H4 (cell line): ENCODE results near the gene GALT. TPM values are rescaled to one million over a fixed set of nuclear protein-coding genes. Genes with fewer than 3 reads are reported as not detected.
"Not testable (repeated sequence)": the region's sequence is repeated elsewhere in the genome, so short reads cannot be mapped to it uniquely, and the experiment has no call there.

Experiments
- DNase-seq: peaks from one replicate; pipeline ENCODE4 v3.0.0-alpha.2; 2015; ENCODE audit warnings: low spot score
- total RNA-seq: library from RNA; depleted of rRNA; stranded (reverse); fragments of >200 nt; shearing (Covaris generic); gene quantifications from 2 replicates; pipeline ENCODE4 v1.2.3, GENCODE V29; 2014

Gene GALT
- total RNA-seq, 1 experiment from 2014 or later, result 25.8 TPM

DNA sequence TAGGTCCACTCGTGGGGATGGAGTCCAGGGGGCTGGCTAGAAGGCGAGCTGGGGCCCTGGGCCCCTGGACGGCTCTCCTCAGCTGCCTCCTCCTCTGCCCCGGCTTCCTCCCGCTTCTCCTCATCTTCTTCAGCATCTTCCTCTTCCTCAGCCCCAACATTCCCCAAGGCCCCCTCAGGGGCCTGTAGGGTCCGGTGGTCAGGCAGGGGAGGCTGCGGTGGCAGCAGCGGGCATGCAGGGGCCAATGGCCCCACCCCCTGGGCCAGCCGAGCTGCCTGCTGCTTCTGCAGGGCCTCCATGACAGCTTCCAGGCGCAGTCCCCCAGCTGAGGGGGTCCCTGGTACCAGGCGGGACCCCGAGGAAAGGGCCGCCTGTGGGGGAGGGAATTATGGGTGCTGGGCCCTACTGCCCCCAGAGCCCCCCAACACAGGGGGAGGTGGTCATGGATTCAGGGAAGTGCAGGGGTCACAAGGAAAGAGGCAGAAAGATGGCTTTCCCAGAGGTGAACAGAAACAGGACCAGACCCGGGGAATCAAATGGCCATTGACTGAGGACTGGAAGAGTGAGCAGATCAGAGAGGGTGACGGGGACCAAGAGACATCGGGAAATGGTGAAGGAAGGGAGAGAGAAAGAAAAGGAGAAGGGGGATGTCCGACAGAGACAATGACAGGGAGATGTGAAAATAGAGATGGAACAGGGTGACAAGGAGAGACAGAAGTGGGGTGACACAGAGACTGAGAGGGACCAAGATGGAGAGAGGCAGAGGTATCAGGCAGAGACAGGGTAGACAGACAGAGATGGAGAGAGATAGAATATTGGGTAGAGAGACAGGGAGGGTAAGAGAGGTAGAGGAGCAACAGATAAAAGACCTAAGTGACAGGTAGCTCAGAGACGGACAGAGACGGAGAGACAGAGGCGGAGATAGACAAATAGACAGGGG, 18.5 kb upstream of the GALT start:
- DNase-seq, result no peak

DNA sequence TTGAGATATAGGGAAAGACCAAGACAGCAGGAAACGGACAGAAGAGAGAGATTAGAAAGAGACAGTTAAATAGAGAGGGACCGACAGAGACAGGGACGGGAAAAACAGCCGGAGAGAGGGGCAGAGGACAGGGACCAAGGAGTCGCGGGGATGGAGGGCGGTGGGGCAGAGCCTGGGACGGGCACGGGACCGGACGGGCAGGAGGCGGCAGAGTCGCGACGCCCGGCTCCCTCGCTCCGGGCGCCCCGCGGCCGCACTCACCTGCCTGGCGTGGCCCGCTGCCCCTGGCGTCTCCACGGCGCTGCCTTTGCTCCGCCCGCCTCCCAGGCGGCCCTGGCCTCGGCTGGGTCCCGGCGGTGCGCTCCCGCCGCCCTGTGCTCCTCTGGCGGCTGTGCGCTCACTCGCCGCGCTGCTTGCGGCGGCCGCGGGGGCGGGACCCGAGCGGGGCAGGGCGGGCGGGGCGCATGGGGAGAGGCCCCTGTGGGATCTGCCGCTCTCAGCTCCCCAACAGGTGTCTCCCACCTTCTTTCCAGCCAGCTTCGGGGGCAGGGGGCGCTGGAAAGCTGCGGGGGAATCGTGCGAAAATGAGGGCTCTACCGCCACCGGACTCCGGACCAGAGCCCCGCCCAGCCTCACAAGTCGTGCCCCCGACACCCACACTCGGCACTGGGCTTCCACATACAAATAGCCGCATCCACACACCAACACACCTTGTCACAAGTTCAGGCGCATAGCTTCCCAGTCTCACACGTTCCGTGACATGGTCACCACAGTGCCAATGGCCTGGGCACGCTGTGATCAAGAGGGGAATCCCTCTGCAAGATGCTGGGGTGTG, 17.6 kb upstream of the GALT start, which contains the start of gene ARID3C:
Gene ARID3C (minus strand): TSS at position 411 of the 835 bp plus-strand sequence. CDS start 1,052 bp downstream, outside the sequence.
- no peak for DNase-seq

DNA sequence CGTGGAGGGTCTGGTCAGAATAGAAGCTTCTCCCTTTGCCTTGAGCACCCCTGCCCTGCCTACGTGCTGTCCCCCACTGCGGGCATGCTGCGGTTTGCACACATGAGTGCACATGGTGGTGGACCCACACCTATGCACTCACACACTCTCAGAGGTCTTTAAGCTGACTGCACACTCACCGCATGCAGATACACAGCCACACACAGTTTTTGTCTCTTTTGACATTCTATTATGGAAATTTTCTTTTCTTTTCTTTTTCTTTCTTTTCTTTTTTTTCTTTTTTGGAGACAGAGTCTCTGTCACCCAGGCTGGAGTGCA, 17.0 kb upstream of the GALT start:
- no peak for DNase-seq

DNA sequence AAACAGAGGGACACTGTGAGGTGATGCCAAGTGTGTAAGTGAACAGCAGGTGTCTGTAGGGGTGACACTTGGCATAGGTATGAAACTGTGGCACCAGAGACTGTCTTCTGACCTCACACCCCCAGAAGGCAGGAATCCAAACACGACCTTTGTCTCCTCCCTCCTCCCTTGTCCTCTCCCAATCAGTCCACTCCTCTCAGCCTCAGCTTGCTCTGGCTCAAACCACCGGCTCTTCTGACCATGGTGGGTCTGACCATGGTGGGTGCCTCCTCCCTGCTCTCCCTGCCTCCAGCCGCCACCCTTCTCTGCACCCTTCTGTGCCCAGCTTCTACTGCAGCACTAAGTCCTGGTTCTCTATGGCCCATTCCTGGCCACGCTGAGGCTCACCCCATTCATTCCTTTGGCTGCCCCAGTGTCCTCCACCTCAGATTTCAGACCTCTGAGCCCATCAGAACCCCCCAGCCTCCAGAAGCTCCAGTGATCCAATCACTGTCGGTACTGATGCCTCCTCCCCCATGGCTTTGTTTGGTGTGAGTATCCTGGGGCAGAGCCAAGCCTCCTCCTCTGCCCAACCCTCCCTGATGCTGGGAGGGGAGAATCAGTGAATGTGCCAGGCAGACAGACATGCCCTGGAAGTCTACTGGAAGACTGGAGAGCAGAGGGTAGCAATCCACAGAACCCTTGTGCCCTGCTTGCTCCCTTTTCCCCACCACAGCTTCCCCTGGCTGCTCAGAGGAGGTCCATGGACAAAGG, 15.9 kb upstream of the GALT start:
- DNase-seq, result no peak

DNA sequence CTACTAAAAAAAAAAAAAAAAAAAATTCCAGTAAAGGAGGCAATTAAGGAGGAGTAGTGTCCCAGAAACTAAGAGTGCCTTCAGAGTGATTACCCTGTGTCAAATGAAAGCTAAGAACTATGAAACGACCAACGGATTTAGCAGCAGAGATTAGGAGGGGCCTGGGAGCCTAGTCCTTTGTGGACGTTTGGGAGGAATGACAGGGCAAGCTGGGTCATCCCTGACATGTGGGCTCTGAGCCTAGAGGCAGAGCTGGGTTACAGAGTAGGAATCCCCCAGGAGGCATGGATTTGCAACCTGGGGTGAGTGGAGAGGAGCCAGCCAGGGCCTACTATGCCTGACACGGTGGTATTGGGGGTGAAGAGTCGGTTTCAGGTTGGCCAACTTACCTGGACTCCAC, 13.3 kb upstream of the GALT start:
- no peak for DNase-seq

DNA sequence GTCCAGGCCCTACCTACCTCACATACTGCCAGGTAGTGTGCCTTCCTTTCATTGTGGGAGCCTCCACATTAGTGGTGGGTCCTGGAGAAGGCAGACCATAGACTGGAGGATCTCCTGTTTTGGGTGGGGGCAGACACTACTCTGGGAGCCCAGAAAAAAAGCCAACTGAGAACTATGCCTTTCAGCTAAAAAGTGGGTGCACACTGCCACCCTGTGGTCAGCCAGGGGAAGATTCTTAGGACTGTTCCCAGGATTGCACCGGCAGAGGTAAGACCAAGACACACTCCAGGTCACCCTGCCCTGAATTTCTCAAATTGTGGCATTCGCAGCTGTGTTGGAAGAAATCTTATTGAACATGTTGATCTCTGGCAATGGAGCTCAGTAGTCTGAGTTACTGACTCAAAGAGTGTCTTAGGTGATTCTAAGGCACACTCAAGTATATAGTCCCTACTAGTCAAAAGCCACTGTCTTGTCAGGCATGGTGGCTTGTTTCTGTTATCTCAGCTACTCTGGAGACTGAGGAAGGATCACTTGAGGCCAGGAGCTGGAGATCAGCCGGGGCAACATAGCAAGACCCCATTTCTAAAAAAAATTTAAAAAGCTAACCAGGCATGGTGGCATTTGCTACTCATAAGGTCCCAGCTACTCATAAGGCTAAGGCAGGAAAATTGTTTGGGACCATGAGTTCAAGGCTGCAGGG, 12.5 kb upstream of the GALT start:
- peak; percentile 66 for DNase-seq

DNA sequence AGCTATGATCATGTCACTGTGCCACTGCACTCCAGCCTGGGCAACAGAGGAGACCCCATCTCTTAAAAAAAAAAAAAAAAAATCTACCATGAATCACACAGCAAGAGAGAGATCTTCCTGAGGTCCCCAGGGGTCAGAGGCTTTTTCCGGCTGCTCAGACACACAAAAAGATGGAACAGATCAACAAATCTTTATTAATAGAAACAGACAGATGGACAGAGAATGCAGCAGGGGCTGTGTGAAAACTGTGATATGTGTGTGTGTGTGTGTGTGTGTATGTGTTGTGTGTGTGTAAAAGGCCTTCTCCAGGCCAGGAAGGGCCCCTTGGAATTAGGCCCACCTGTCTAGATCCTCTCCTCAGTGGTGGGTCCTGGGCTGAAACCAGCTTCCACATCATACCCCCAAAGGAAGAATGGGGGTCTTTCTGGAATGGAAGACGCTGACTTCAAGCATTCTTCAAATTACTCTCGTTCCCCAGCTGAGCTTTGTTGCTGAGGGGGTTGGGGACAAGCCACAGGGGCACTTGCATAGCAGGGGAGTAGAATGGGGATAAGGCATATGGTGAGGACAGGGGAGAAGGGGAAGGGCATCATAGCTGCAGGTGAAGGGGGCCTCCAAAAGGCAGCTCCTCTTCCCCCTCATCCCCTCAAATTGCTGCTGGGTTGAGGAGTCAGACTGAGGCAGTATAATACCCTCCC, 11.8 kb upstream of the GALT start:
- DNase-seq, result no peak

DNA sequence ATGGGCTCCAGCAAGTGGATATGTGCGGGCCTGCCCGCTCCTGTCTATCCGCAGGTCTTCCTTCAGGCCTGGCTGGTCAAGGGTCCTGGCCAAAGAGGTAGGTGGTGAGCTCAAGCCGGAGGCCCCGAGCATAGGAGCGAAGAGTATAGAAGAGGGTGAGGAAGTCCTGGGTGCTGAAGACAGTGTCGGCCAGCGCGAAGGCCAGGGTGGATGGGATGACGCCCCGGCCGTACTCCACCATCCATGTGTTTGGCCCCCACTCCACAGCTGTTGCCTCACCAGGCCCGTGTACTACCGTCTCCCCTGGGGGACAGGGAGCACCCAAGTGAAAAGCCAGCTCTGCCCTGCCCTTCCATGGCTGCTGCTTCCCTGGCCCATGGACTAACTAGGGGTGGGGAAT, 10.9 kb upstream of the GALT start:
- DNase-seq, result no peak

DNA sequence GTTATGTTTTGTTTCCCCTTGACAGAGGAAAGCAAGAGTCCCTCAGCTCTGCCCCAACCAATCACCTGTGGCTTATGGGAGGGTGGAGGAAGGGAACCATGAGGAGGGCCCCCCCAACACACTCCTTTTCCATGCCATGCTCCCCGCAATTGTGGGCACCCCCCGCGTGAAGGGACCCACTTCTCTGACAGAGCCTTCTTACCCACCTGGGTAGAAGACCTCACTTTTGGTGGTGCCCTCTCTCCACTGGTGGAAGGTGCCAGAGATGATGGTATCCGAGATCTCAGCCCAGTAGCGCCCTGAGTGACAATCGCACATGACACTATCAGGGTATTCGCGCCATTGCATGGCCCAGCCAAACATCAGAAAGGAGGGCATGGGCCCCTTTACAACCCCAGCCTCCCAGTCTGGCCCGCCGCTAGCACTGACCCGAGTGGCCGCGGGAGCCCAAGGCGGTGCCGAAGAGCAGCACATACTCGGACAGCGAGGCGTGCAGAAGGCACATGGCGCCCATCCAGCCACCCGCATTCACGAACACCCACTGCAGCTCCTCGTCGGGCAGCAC, 9.6 kb upstream of the GALT start:
- no peak for DNase-seq

DNA sequence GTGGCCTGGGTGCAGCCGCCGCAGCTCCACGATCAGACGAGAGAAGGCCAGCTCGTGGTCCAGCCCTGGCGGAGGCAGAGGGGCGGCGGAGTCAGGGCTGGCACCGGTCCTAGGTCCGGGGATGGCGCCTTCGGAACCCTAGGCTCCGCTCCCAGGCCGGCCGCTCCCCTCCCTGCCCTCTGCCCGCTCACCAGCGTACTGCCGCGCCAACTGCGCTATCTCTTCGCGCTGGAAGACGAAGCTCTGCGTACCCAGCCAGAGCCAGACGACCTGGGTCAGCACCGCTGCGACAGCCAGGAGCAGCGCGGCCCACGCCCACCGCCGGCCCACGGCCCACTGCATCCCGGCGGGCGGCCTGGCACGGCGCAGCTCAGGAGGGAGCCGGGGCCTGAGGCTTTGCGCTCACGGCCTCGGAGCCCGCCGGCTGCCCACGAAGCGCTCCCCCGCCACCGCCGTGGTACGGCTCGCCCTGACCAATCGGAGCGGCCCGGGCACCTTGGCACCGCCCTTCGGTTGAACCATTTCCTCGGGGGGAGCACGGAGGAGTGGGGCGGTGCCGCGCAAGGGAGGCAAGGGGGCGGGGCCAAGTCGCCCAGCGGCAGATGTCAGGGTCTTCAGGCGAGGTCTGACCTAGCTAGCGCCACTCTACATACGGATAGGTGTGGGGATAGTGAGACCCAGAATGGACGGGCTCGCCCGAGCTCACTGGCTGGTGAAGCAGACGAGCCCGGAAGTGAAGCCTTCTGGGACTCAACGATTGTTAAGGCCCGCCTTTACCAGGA, 8.9 kb upstream of the GALT start, which contains the start of gene SIGMAR1:
Gene SIGMAR1 (minus strand): TSS at position 432 of the 782 bp plus-strand sequence. CDS start 90 bp downstream, at position 342.
- DNase-seq, result peak; percentile 89

DNA sequence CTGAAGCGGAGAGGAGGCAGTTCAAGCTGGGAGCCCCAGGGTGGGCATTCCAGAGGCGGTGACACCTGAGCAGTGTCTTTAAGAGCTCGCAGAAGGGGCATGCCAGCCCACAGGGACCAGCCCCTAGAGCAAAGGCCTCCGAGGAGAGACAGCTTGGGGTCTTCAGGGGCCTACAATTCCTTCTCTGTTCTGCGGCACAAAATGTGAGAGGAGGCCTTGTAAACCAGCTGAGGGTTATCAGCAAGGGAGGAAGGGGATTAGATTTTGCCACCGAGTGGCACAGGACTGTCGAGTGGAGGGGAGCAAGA, 8.4 kb upstream of the GALT start:
- no peak for DNase-seq

DNA sequence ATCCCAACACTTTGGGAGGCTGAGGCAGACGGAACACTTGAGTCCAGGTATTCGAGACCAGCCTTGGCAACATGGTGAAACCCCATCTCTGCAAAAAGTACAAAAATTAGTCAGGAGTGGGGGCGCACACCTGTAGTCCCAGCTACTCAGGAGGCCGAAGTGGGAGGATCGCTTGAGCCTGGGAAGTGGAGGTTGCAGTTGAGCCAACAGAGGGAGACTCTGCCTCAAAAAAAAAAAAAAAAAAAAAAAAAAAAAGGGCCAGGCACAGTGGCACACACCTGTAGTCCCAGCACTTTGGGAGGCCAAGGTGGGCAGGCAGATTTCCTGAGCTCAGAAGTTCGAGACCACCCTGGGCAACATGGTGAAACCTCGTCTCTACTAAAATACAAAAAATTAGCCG, 7.2 kb upstream of the GALT start:
- DNase-seq, result not testable (repeated sequence)

DNA sequence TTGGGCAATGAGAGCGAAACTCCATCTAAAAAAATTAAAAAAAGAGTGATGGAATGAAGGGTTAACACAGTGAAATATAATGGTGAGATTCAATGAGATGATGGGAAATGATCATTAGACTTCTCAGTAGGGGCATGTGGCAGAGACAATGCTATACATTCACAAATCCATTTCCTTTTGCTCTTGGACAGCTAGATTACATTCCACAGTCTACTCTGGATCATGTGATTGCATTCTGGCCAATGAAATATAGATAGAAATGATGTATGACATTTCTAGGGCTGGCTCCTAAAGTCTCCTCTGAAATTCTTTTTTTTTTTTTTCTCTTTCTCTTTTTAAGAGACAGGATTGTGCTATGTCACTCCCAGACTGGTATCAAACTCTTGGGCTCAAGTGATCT, 3.8 kb upstream of the GALT start:
- DNase-seq, result no peak

DNA sequence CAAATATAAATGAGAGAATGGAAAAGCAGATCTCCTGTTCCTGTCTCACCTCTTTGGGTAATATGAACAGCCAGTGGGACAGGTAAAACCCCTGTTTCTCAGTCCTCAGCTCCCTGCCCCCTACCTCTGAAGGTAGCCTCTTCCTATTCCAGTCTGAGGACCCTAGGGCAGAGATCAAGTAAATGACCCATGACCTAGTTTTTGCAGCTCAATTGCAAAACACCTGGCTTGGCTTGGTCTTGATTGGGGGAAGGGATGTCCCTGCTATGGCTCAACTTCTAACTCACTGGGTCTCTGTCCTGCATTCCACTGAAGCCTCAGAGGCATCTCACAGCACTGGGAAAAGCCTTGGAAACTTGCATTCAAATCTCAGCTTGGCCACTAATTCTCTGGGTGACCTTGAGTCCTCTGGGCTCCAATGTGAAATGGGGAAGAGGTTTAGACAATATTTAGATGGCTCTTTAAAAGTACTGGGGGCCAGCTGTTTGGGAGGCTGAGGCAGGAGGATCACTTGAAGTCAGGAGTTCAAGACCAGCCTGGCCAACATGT, 1.6 kb upstream of the GALT start:
- no peak for DNase-seq

DNA sequence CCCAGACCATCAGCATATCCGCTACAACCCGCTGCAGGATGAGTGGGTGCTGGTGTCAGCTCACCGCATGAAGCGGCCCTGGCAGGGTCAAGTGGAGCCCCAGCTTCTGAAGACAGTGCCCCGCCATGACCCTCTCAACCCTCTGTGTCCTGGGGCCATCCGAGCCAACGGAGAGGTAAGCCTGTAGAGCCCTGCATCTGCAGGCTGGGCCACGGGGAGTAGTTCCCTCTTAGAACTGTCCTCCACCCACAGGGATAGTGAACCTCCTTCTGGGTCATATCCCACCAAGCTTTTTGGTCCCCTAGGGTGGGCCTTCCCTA, 569 bp downstream of the GALT start:
- no peak for DNase-seq

DNA sequence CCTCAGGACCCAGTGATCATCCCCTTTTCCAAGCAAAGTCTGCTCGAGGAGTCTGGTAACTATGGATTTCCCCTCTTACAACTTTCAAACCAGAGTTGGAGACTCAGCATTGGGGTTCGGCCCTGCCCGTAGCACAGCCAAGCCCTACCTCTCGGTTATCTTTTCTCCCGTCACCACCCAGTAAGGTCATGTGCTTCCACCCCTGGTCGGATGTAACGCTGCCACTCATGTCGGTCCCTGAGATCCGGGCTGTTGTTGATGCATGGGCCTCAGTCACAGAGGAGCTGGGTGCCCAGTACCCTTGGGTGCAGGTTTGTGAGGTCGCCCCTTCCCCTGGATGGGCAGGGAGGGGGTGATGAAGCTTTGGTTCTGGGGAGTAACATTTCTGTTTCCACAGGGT, 1.2 kb downstream of the GALT start:
- DNase-seq, result no peak

DNA sequence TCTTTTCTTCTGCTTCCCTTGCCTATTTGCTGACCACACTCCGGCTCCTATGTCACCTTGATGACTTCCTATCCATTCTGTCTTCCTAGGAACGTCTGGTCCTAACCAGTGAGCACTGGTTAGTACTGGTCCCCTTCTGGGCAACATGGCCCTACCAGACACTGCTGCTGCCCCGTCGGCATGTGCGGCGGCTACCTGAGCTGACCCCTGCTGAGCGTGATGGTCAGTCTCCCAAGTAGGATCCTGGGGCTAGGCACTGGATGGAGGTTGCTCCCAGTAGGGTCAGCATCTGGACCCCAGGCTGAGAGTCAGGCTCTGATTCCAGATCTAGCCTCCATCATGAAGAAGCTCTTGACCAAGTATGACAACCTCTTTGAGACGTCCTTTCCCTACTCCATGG, 2.2 kb downstream of the GALT start:
- DNase-seq, result no peak

DNA sequence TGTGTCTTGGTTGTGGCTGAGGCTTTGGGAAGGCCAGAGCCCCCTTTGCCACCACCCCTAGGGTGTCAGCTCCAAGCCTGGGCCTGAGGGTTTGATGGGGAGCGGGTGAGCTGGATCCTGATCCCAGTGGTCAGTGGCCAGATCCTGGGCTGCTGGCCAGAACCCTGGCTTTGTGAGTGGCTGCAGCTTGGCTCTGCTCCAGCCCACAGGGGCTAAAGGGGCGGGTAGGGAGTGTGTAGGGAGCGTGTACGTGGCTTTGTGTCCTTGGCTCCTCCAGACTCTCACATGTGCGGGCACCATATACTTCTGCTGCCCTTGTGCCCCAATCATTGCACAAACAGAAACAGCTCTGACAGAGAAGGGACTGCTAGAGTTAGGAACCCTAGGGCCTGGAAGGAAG, 4.3 kb downstream of the GALT start:
- no peak for DNase-seq

DNA sequence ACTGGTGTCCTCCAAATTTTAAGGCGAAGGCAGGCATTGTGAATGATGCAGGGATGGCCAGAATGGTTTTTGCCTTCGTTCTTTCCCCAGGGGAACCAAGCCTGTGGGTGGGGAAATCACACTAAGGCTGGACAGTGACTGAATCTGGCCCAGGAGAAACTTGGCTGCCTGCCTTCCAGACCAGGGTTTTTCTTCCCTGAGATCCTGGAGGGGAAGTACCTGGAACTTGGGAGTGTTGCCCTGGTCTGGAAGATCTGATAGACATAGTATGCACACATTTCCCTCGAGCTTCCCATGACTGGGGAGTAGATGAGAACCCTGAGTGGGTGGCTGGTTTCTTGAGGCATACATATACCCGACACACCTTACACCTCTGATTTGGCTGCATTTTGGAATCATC, 4.8 kb downstream of the GALT start:
- no peak for DNase-seq
